ENCODE data around the gene MAST4. TPM values are rescaled to one million over a fixed set of nuclear protein-coding genes. Genes with fewer than 3 reads are reported as not detected.

MAST4 gene
- total RNA-seq, 1 donor from 2014 or later = 0.99 TPM

DNA sequence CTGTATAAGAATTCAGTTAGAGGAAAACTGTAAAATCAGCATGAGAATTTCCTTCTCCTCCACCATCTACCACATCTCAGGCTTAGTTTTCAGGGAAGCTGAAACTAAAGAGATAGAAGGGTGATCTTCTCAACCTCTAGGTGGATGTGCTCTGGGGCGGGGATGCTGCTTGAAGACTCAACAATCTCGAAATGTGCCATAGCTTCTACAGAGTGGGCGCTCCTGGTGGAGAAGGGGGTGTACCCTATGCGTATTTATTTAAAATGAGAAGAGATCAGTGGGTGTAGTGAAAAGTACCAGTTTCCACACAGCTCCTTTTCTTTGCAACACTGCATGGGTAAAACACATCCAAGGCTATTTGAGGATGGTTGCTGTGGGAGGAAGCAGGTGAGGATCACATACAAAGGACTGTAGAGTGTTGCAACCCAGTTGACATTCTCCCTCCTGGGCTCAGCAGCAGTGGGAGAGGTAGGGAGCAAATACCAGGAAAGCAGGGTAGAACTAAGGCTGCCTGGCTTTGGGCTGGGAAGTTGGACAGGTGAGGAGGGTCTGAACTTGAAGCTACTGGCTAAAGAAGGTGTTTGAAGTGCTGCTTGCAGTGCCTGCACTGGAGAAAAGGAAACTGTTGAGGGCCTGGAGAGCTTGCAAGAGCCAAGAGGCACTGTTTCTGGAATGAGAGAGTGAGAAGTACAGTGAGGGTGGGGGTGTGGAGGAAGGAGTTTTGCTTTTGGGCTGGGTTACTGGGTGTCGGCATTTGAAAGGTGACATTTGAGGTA, 73.1 kb downstream of the MAST4 start:
- H4K20me1 ChIP-seq (ENCODE audit: low read depth) = no peaks in the 10 kb centered on the region
- Mint-ChIP-seq H3K4me3 (no peak overlapping the region), H3K9me3 (no peaks in the 10 kb centered on the region), H3K27ac (no peak overlapping the region), H3K36me3 (no peaks in the 10 kb centered on the region), H3K4me1 (peaks cover 6% of the 10 kb centered on the region), H3K27me3 (ENCODE audit: insufficient read depth, low read depth) (peaks cover 2% of the 10 kb centered on the region)
- H3F3A ChIP-seq (ENCODE audit: low read depth) = no peaks in the 10 kb centered on the region
- no peak overlapping the region for H2AFZ ChIP-seq (replicated peaks)
- H3K27me3 ChIP-seq = no peaks in the 10 kb centered on the region
- H3K9ac ChIP-seq = no peak overlapping the region
- no peaks in the 10 kb centered on the region for H3K9me3 ChIP-seq (ENCODE audit: low read depth)
- H3K36me3 ChIP-seq = no peaks in the 10 kb centered on the region
- no peak for DNase-seq (ENCODE audit: low spot score)
- no peak overlapping the region for H3K4me3 ChIP-seq
- no peak overlapping the region for H3K4me2 ChIP-seq
- H3K79me2 ChIP-seq (ENCODE audit: low read depth) = no peaks in the 10 kb centered on the region
- no peak overlapping the region for H3K27ac ChIP-seq
- TF ChIP-seq, protein P1, sequence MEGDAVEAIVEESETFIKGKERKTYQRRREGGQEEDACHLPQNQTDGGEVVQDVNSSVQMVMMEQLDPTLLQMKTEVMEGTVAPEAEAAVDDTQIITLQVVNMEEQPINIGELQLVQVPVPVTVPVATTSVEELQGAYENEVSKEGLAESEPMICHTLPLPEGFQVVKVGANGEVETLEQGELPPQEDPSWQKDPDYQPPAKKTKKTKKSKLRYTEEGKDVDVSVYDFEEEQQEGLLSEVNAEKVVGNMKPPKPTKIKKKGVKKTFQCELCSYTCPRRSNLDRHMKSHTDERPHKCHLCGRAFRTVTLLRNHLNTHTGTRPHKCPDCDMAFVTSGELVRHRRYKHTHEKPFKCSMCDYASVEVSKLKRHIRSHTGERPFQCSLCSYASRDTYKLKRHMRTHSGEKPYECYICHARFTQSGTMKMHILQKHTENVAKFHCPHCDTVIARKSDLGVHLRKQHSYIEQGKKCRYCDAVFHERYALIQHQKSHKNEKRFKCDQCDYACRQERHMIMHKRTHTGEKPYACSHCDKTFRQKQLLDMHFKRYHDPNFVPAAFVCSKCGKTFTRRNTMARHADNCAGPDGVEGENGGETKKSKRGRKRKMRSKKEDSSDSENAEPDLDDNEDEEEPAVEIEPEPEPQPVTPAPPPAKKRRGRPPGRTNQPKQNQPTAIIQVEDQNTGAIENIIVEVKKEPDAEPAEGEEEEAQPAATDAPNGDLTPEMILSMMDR (IDR thresholded peaks at IDR 0.05) = no peak
- TF ChIP-seq EZH2phosphoT487 (IDR thresholded peaks at IDR 0.05) (no peak), EZH2 (IDR thresholded peaks at IDR 0.05) (no peak)
- peaks cover 3% of the 10 kb centered on the region for H3K4me1 ChIP-seq

- no peak for TF ChIP-seq EZH2 (IDR thresholded peaks at IDR 0.05)
- TF ChIP-seq, protein P1 (IDR thresholded peaks at IDR 0.05) = no peak
- TF ChIP-seq EZH2phosphoT487 (IDR thresholded peaks at IDR 0.05) = no peak
- H3K27me3 ChIP-seq = no peaks in the 10 kb centered on the region
- Mint-ChIP-seq H3K27me3 (ENCODE audit: insufficient read depth, low read depth) (peaks cover 2% of the 10 kb centered on the region), H3K4me3 (no peak overlapping the region), H3K36me3 (no peaks in the 10 kb centered on the region), H3K27ac (no peak overlapping the region), H3K4me1 (peaks cover 8% of the 10 kb centered on the region), H3K9me3 (no peaks in the 10 kb centered on the region)
- no peaks in the 10 kb centered on the region for H4K20me1 ChIP-seq (ENCODE audit: low read depth)
- H3K36me3 ChIP-seq = no peaks in the 10 kb centered on the region
- H3K27ac ChIP-seq = no peak overlapping the region
- no peaks in the 10 kb centered on the region for H3F3A ChIP-seq (ENCODE audit: low read depth)
- DNase-seq (ENCODE audit: low spot score) = no peak
- H3K4me1 ChIP-seq = peaks cover 3% of the 10 kb centered on the region
- no peaks in the 10 kb centered on the region for H3K9me3 ChIP-seq (ENCODE audit: low read depth)
- H3K79me2 ChIP-seq (ENCODE audit: low read depth) = no peaks in the 10 kb centered on the region
- no peak overlapping the region for H3K4me3 ChIP-seq
- H3K9ac ChIP-seq = no peak overlapping the region
- H3K4me2 ChIP-seq = no peak overlapping the region
- H2AFZ ChIP-seq (replicated peaks) = no peak overlapping the region
Measured at GRCh38 chr5:66669862-66670195, 73.6 kb downstream of the MAST4 start.

- no peaks in the 10 kb centered on the region for H3K36me3 Mint-ChIP-seq
- Histone ChIP-seq H3K27me3 (no peaks in the 10 kb centered on the region), H3K4me1 (peaks cover 3% of the 10 kb centered on the region), H2AFZ (replicated peaks) (no peak overlapping the region), H3F3A (ENCODE audit: low read depth) (no peaks in the 10 kb centered on the region), H3K27ac (no peak overlapping the region), H3K36me3 (no peaks in the 10 kb centered on the region), H3K9me3 (ENCODE audit: low read depth) (no peaks in the 10 kb centered on the region), H3K4me2 (no peak overlapping the region), H3K79me2 (ENCODE audit: low read depth) (no peaks in the 10 kb centered on the region), H3K9ac (no peak overlapping the region), H4K20me1 (ENCODE audit: low read depth) (no peaks in the 10 kb centered on the region), H3K4me3 (no peak overlapping the region)
- H3K4me3 Mint-ChIP-seq = no peak overlapping the region
- peaks cover 5% of the 10 kb centered on the region for H3K27me3 Mint-ChIP-seq (ENCODE audit: insufficient read depth, low read depth)
- H3K27ac Mint-ChIP-seq = no peak overlapping the region
- peaks cover 8% of the 10 kb centered on the region for H3K4me1 Mint-ChIP-seq
- no peaks in the 10 kb centered on the region for H3K9me3 Mint-ChIP-seq
- DNase-seq (ENCODE audit: low spot score) = no peak
- TF ChIP-seq, protein P1 (IDR thresholded peaks at IDR 0.05) = no peak
- TF ChIP-seq EZH2 (IDR thresholded peaks at IDR 0.05) (no peak), EZH2phosphoT487 (IDR thresholded peaks at IDR 0.05) (no peak)
Measured at GRCh38 chr5:66671305-66671704, 75.1 kb downstream of the MAST4 start.

All from neural progenitor cell (in vitro differentiated cells).